PC-3 (cell line): ENCODE measurements around the gene ACSM3. TPM values are rescaled to one million over a fixed set of nuclear protein-coding genes. Genes with fewer than 3 reads are reported as not detected.

ENCODE experiments used
- ATAC-seq: fragments of 200-7000 bp; cut with Tn5 transposase; 2 replicates; pipeline ENCODE4 v1.9.1; 2020; ENCODE audit warnings: mild to moderate bottlenecking, moderate library complexity
- BruUV-seq: library from RNA; stranded (reverse); fragments of 400-500 nt; replicated peaks from 2 replicates; lab custom pipeline; 2021; lab: Mats Ljungman, UMichigan
- CTCF ChIA-PET: fragments of 300-600 bp; sonication (Branson Sonifier 250); formaldehyde crosslinking; loops from one replicate; lab custom pipeline; 2022; ENCODE audit warnings: antibody characterized with exemption; lab: Charles Lee
- POLR2A ChIA-PET: fragments of 300-600 bp; sonication (Branson Sonifier 250); formaldehyde crosslinking; loops from one replicate; lab custom pipeline; 2022; ENCODE audit warnings: antibody characterized with exemption; ENCODE audit not compliant: unreplicated experiment; lab: Charles Lee
- DNase-seq: peaks from one replicate; pipeline ENCODE4 v3.0.0-alpha.2; 2015
- H2AFZ ChIP-seq: fragments of 300-600 bp; sonication (generic); 2 replicates; pipeline ENCODE4 v1.6.0; 2016; ENCODE audit warnings: antibody characterized with exemption, low read length
- H3F3A ChIP-seq: fragments of 300-600 bp; sonication (generic); one replicate; pipeline ENCODE4 v1.6.0; 2017; ENCODE audit warnings: antibody characterized with exemption, low read length, control low read depth, mild to moderate bottlenecking; ENCODE audit not compliant: unreplicated experiment
- H3K27ac ChIP-seq: fragments of 300-600 bp; sonication (generic); 2 replicates; pipeline ENCODE4 v1.5.1; 2016; ENCODE audit warnings: mild to moderate bottlenecking, low read length
- H3K27me3 ChIP-seq: fragments of 300-600 bp; sonication (generic); 2 replicates; pipeline ENCODE4 v1.6.1; 2016; ENCODE audit warnings: low read length, mixed read lengths
- H3K36me3 ChIP-seq: fragments of 300-600 bp; sonication (generic); 2 replicates; pipeline ENCODE4 v1.6.1; 2016; ENCODE audit warnings: low read depth, mixed run types, low read length, mixed read lengths
- H3K4me1 ChIP-seq: fragments of 300-600 bp; sonication (generic); 2 replicates; pipeline ENCODE4 v1.5.1; 2016; ENCODE audit warnings: low read length; ENCODE audit not compliant: insufficient read depth
- H3K4me2 ChIP-seq: fragments of 300-600 bp; sonication (generic); 2 replicates; pipeline ENCODE4 v1.6.0; 2016; ENCODE audit warnings: low read length
- H3K4me3 ChIP-seq: fragments of 300-600 bp; sonication (generic); 2 replicates; pipeline ENCODE4 v1.5.1; 2016; ENCODE audit warnings: mild to moderate bottlenecking, low read length, mixed read lengths
- H3K79me2 ChIP-seq: fragments of 300-600 bp; sonication (generic); 2 replicates; pipeline ENCODE4 v1.6.1; 2017; ENCODE audit warnings: low read length, mixed read lengths
- H3K9ac ChIP-seq: fragments of 300-600 bp; sonication (generic); 2 replicates; pipeline ENCODE4 v1.6.0; 2016; ENCODE audit warnings: mild to moderate bottlenecking, low read length
- H3K9me2 ChIP-seq: fragments of 300-600 bp; sonication (generic); replicated peaks from 2 replicates; pipeline ENCODE4 v1.6.1; 2016; ENCODE audit warnings: mixed run types, low read length, mixed read lengths
- H3K9me3 ChIP-seq: fragments of 300-600 bp; sonication (generic); 2 replicates; pipeline ENCODE4 v1.6.1; 2016; ENCODE audit warnings: low read length, mixed read lengths
- H4K20me1 ChIP-seq: fragments of 300-600 bp; sonication (generic); 2 replicates; pipeline ENCODE4 v1.6.1; 2016; ENCODE audit warnings: low read length, mixed read lengths
- EZH2 ChIP-seq: fragments of 300-600 bp; sonication (generic); IDR thresholded peaks from one replicate; pipeline ENCODE4 v1.6.1; 2017; ENCODE audit warnings: antibody characterized with exemption, mild to moderate bottlenecking, low read length; ENCODE audit not compliant: unreplicated experiment
- EZH2phosphoT487 ChIP-seq: fragments of 300-600 bp; sonication (generic); IDR thresholded peaks from 2 replicates; pipeline ENCODE4 v1.6.1; 2018; ENCODE audit warnings: mild to moderate bottlenecking, antibody characterized with exemption, low read length, borderline replicate concordance
- intact Hi-C: fragments of 100-400 bp; cut with micrococcal nuclease; formaldehyde crosslinking; loops from 2 replicates; pipeline ENCODE4 v1.9.0; 2023
- total RNA-seq: library from RNA; depleted of rRNA; stranded (reverse); fragments of >200 nt; gene quantifications from 2 replicates; pipeline ENCODE4 v1.2.3, GENCODE V29; 2014
- TF ChIP-seq, protein P1 (sequence below): fragments of 300-600 bp; sonication (generic); conservative IDR thresholded peaks from 2 replicates; pipeline ENCODE4 v1.5.1; 2017; ENCODE audit warnings: antibody characterized with exemption, low read depth, mild to moderate bottlenecking, low read length

Gene ACSM3
- total RNA-seq, 1 experiment from 2014 or later: 4.0 TPM

DNA sequence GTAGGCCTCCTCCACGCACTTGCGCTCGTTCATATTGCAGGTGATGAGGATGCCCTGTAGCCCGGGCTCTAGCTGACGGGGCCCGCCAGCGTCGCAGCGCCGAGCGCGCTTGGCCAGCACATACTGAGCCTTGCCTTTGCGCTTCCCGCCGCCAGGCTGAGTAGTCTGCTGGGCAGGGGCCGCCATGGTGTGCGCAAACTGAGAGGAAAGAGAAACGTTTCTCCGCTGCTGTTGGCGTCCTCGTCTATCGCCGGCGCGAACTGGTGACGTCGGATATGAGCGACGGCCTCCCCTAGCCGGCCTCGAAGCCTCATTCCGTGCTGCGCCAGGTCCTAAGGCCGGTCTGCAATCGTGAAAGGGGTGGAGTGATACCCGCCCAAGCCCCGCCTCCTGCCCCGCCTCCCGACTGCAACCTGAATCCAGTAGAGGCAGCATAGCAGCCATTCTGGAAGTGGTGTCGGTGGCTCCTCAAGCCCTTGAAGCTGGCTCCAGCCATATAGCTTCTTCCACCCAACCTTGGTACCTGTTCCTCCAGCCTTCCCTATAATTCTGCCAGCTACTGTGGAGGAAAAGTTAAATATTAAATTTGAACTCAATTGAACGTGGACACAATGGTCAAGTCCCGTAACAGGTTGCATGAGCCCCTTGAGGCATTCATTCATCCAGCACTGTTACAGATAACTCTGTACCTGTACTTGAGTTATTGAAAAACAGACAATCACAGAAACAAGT, 22.1 kb upstream of the ACSM3 start, which contains the start of gene THUMPD1:
THUMPD1 (minus strand) TSS at position 265 of the 732 bp plus-strand sequence; CDS start at position 186, 79 bp downstream.
- Histone ChIP-seq H3K27me3 (no peaks in the 10 kb centered on the region), H3K9me2 (no peaks in the 10 kb centered on the region), H3K9ac (peak within 1 kb of the TSS; percentile 94), H3K4me1 (peaks cover 9% of the 10 kb centered on the region), H3K4me3 (peak within 1 kb of the TSS; percentile 98), H2AFZ (peak within 1 kb of the TSS; percentile 100), H3K36me3 (peaks cover 21% of the 10 kb centered on the region; the same call in 1 of the 2 replicates), H3K27ac (peak within 1 kb of the TSS; percentile 66), H3F3A (no peaks in the 10 kb centered on the region), H3K9me3 (no peaks in the 10 kb centered on the region), H3K79me2 (peaks cover 29% of the 10 kb centered on the region), H3K4me2 (peak within 1 kb of the TSS; percentile 99), H4K20me1 (peaks cover 12% of the 10 kb centered on the region)
- CTCF ChIA-PET: interaction anchor here (0.6 kb wide), 1 partner anchor 425 kb away, joined by 7 read pairs; no protein-coding TSS in a partner anchor
- POLR2A ChIA-PET: no interaction called here
- ATAC-seq (peak; percentile 92), DNase-seq (peak; percentile 86)
- no peak for TF ChIP-seq EZH2
- no peak for TF ChIP-seq EZH2phosphoT487
- TF ChIP-seq, protein P1, sequence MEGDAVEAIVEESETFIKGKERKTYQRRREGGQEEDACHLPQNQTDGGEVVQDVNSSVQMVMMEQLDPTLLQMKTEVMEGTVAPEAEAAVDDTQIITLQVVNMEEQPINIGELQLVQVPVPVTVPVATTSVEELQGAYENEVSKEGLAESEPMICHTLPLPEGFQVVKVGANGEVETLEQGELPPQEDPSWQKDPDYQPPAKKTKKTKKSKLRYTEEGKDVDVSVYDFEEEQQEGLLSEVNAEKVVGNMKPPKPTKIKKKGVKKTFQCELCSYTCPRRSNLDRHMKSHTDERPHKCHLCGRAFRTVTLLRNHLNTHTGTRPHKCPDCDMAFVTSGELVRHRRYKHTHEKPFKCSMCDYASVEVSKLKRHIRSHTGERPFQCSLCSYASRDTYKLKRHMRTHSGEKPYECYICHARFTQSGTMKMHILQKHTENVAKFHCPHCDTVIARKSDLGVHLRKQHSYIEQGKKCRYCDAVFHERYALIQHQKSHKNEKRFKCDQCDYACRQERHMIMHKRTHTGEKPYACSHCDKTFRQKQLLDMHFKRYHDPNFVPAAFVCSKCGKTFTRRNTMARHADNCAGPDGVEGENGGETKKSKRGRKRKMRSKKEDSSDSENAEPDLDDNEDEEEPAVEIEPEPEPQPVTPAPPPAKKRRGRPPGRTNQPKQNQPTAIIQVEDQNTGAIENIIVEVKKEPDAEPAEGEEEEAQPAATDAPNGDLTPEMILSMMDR: no peak
- intact Hi-C loops: no loop called here
- BruUV-seq: TSS peak; percentile 48

DNA sequence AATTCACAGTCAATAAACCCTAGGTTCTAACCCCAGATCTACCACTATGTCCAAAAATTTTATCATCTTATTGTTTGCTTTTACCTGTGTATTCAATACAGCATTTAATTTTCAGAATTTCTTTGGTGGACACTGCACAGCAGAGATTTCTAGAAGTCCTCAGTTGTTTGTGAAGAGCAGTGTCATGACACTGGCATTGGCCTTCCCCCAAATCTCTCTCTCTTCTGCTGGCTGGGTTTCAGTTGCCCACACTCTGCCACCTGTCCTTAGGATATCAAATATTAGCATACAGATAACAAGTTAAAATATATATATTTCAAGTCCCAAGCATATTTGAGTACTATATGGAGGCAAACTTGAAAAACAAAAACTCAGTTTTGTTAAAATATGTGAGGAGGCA, 20.2 kb upstream of the ACSM3 start:
- Histone ChIP-seq H3K9me2 (no peaks in the 10 kb centered on the region), H3K27ac (no peak overlapping the region), H3K79me2 (peaks cover 26% of the 10 kb centered on the region), H2AFZ (no peak overlapping the region), H3K4me3 (no peak overlapping the region), H3K27me3 (no peaks in the 10 kb centered on the region), H3K9ac (no peak overlapping the region), H3K36me3 (peaks cover 4% of the 10 kb centered on the region; the same call in 1 of the 2 replicates), H3K4me1 (peaks cover 9% of the 10 kb centered on the region), H3F3A (no peaks in the 10 kb centered on the region), H3K4me2 (no peak overlapping the region), H4K20me1 (peaks cover 12% of the 10 kb centered on the region), H3K9me3 (no peaks in the 10 kb centered on the region)
- no peak for DNase-seq
- intact Hi-C loops: no loop called here
- ChIA-PET POLR2A (no interaction called here), CTCF (no interaction called here)
- TF ChIP-seq EZH2: no peak
- TF ChIP-seq, protein P1: no peak
- TF ChIP-seq EZH2phosphoT487: no peak
- no TSS peak for BruUV-seq
- no peak for ATAC-seq

DNA sequence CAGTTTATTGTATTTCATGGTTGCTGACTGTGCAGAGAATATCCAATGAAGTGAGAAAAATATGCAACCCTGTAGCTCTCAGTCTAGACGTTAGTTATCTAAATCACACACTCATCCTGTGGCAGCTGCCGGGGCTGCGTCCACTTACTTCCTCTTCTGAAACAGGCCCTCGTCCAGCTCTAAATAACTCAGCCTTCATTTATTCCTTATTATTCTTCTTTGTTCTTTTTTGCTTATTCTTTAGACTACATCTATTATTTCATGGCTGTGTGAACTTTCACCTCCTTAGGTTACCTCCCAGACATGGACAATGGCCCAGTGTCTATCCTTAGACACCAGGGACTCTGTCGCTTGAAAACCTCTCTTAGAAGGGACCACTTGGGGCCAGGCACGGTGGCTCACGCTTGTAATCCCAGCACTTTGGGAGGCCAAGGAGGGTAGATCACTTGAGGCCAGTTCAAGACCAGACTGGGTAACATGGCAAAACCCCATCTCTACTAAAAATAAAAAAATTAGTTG, 18.8 kb upstream of the ACSM3 start:
- H3K4me1 ChIP-seq: peaks cover 6% of the 10 kb centered on the region
- ChIA-PET POLR2A (no interaction called here), CTCF (no interaction called here)
- BruUV-seq: no TSS peak
- H3K9ac ChIP-seq: no peak overlapping the region
- H3K27me3 ChIP-seq: no peaks in the 10 kb centered on the region
- H3K4me3 ChIP-seq: no peak overlapping the region
- DNase-seq (no peak), ATAC-seq (no peak)
- H4K20me1 ChIP-seq: peaks cover 9% of the 10 kb centered on the region
- no peak overlapping the region for H2AFZ ChIP-seq
- H3K36me3 ChIP-seq: no peaks in the 10 kb centered on the region
- no peaks in the 10 kb centered on the region for H3K9me2 ChIP-seq
- peaks cover 12% of the 10 kb centered on the region for H3K79me2 ChIP-seq
- intact Hi-C loops: no loop called here
- no peak overlapping the region for H3K27ac ChIP-seq
- no peak for TF ChIP-seq EZH2phosphoT487
- TF ChIP-seq, protein P1: no peak
- no peak for TF ChIP-seq EZH2
- H3K4me2 ChIP-seq: no peak overlapping the region
- H3F3A ChIP-seq: no peaks in the 10 kb centered on the region
- H3K9me3 ChIP-seq: no peaks in the 10 kb centered on the region
